T-helper 2 cell treated with Interferon-gamma antibody and Interleukin-4, amounts not matched to agents 5 μg/mL and 100 μg/mL, for 36 hours (primary cell): Measurements from ENCODE around the gene ZCCHC7.
"Not testable (repeated sequence)": the region's sequence is repeated elsewhere in the genome, so short reads cannot be mapped to it uniquely, and the experiment has no call there.

Experiments used
- DNase-seq: peaks from one replicate; pipeline ENCODE4 v3.0.0; 2021; ENCODE audit warnings: low spot score
- H3K27ac Mint-ChIP-seq: one replicate; pipeline ENCODE4 v1.8.0; 2021; ENCODE audit warnings: mild to moderate bottlenecking, mixed read lengths
- H3K27me3 Mint-ChIP-seq: one replicate; pipeline ENCODE4 v1.8.0; 2021; ENCODE audit warnings: low read depth, mixed read lengths
- H3K36me3 Mint-ChIP-seq: one replicate; pipeline ENCODE4 v1.8.0; 2021; ENCODE audit warnings: low read depth, mixed read lengths
- H3K4me1 Mint-ChIP-seq: one replicate; pipeline ENCODE4 v1.8.0; 2021; ENCODE audit warnings: low read depth, mixed read lengths
- H3K4me3 Mint-ChIP-seq: one replicate; pipeline ENCODE4 v1.8.0; 2022; ENCODE audit warnings: mild to moderate bottlenecking, moderate library complexity, mixed read lengths
- H3K9me3 Mint-ChIP-seq: one replicate; pipeline ENCODE4 v1.8.0; 2021; ENCODE audit warnings: mixed read lengths

The ZCCHC7 gene

DNA sequence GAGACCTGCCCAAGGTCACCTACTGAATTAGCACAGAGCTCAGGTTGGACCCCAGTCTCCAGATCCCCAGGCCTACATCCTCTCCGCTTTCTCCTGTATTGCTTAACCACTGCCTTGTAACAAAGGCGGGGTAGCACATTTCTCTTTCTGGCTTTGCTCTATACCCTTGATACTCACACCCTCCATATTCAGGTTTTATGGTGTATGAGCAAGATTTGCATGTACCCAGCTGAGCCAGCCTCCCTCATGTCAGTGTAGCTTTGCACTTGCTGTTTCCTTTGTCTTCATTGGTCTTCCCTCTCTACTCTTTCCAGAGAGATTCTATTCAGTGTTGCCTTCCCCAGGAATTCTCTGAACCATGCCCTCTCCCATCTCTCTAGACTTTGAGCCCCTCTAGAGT, 19.6 kb upstream of the ZCCHC7 start:
- Mint-ChIP-seq H3K4me3 (no peak overlapping the region), H3K27ac (no peak overlapping the region), H3K4me1 (peaks cover 4% of the 10 kb centered on the region), H3K9me3 (no peaks in the 10 kb centered on the region), H3K36me3 (no peaks in the 10 kb centered on the region), H3K27me3 (peaks cover 2% of the 10 kb centered on the region)
- DNase-seq, result no peak

DNA sequence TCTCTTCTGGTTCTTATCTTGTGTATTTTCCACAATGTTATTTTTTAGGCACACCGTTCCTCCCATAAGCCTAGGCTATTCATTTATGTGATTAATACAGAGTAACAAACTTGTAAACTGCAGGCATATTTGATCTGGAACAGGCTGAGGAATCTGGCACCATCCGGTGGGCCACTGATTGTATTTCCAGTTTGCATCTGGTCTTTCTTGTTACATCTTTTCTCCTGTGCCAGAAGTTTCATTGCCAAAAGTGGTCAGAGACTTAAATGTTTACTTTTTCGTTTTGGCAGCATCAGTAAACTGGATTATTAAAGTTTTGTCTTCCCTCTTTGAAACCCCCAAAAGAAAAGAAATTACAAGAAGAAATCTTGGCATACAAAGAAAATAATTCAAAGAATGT, 17.9 kb upstream of the ZCCHC7 start:
- Mint-ChIP-seq H3K4me3 (no peak overlapping the region), H3K9me3 (peaks cover 2% of the 10 kb centered on the region), H3K27me3 (no peaks in the 10 kb centered on the region), H3K4me1 (peaks cover 9% of the 10 kb centered on the region), H3K27ac (no peak overlapping the region), H3K36me3 (no peaks in the 10 kb centered on the region)
- DNase-seq, result no peak

DNA sequence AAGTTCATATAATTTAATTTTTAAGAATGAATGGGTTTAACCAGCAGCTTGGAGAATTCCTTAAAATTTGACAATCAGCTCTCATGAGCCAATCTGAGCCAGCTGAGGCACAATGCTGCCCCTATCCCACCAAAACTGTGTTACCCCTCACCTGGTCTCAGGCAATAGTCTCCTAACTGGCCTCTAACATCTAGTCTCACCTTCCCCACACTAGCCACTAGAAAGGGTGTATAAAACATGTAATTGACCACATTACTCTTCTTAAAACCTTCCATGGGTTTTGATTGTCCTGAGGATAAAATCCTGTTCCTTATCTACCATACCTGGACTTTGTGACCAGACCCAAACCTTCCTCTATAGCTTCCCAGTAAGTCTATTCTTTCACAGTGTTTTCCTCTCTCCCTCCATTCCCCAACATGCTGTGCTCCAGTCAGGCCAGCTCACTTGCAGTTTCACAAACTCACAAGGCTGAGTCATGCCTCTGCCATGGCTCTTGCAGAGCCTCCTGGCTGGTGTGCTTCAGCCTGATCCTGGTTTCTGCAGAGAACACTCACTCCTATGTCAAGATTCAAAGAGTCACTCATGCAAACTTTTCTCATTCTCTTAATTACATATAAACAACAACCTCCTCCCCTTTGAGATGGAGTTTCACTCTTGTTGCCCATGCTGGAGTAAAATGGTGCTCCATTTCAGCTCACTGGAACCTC, 16.0 kb upstream of the ZCCHC7 start:
- peaks cover 1% of the 10 kb centered on the region for H3K36me3 Mint-ChIP-seq
- H3K4me3 Mint-ChIP-seq, result no peak overlapping the region
- peaks cover 8% of the 10 kb centered on the region for H3K9me3 Mint-ChIP-seq
- peaks cover 9% of the 10 kb centered on the region for H3K27me3 Mint-ChIP-seq
- H3K27ac Mint-ChIP-seq, result peak overlapping the region; percentile 0
- peak; percentile 13 for DNase-seq
- H3K4me1 Mint-ChIP-seq, result peaks cover 15% of the 10 kb centered on the region

DNA sequence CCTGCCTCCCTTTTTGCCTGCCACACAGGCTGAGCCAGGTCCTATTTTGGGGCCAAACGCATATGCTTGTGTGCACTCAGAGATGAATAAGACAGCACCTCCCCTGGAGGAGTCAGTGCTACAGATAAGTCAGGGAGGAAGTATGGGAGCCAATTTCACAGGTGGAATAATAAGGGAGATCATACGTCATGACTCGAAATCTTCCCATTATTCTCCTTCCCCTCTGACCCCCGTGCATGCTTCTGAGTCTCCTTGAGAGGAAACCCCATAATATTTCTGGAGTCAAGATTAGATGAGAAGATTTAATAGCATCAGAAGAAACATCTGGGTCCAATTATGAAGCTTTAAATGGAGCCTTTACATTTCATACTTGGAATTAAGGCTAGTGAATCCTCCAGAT, 15.1 kb upstream of the ZCCHC7 start:
- no peak for DNase-seq
- Mint-ChIP-seq H3K4me1 (peaks cover 15% of the 10 kb centered on the region), H3K4me3 (no peak overlapping the region), H3K36me3 (peaks cover 1% of the 10 kb centered on the region), H3K27ac (no peak overlapping the region), H3K27me3 (peaks cover 9% of the 10 kb centered on the region), H3K9me3 (peaks cover 8% of the 10 kb centered on the region)

DNA sequence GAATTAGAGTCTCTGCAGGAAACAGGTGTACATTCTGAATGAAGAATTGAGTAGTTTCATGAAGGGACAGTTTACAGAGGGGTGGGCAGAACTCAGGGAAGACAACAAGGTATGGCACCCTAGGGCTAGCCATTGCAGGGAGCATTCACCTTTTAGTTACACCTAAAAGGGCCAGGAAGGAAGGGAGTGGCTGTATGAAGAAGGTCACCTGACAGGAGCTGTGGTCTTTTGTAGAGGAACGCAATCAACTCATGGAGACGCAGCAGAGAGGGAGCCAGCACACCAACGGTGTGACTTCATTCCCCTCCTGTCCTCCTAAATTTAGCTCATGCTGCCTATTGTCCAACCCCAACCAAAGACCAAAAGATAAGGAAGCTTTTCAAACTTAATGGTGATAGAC, 12.7 kb upstream of the ZCCHC7 start:
- Mint-ChIP-seq H3K4me1 (peaks cover 17% of the 10 kb centered on the region), H3K4me3 (peak overlapping the region; percentile 53), H3K27ac (peak overlapping the region; percentile 47), H3K36me3 (peaks cover 1% of the 10 kb centered on the region), H3K9me3 (peaks cover 8% of the 10 kb centered on the region), H3K27me3 (peaks cover 17% of the 10 kb centered on the region)
- DNase-seq, result no peak

DNA sequence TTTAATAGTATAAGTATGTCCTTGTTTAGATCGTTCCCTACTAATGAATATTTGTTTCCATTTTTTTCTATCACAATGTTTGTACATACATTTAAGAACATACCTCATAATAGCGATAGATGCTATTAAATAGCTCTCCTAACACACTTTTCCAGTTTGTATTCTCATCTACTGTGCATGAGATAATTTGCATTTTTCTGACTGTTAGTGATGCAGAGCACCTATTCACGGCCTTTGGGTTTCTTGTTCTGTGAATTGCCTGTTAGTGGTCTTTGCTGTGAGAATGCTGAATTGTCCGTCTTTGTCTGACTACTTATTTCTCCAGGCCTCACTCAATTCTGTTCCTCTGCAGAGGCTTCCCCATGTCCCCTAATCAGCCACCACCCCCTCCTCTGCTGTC, 5.9 kb upstream of the ZCCHC7 start:
- DNase-seq, H3K4me3 Mint-ChIP-seq, H3K27ac Mint-ChIP-seq, H3K36me3 Mint-ChIP-seq, H3K4me1 Mint-ChIP-seq, H3K9me3 Mint-ChIP-seq: not testable (repeated sequence)
- peaks cover 15% of the 10 kb centered on the region for H3K27me3 Mint-ChIP-seq

DNA sequence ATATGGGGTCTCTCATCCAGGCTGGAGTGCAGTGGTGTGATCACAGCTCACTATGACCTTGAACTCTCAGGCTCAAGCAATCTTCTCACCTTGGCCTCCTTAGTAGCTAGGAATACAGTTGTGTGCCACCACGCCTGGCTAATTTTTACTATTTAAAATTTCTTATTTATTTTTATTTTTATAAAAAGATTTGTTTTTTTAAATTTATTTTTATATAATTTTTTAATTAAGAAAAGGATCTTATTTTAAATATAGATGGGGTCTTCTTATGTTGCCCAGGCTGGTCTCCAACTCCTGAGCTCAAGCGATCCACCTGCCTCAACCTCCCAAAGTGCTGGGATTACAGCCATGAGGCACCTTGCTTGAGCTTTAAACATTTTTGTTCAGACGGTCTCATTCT, 2.4 kb upstream of the ZCCHC7 start:
- H3K36me3 Mint-ChIP-seq, result peaks cover 7% of the 10 kb centered on the region
- H3K9me3 Mint-ChIP-seq, result peaks cover 5% of the 10 kb centered on the region
- no peak overlapping the region for H3K27ac Mint-ChIP-seq
- peaks cover 5% of the 10 kb centered on the region for H3K27me3 Mint-ChIP-seq
- no peak for DNase-seq
- H3K4me1 Mint-ChIP-seq, result peaks cover 14% of the 10 kb centered on the region
- H3K4me3 Mint-ChIP-seq, result no peak overlapping the region

DNA sequence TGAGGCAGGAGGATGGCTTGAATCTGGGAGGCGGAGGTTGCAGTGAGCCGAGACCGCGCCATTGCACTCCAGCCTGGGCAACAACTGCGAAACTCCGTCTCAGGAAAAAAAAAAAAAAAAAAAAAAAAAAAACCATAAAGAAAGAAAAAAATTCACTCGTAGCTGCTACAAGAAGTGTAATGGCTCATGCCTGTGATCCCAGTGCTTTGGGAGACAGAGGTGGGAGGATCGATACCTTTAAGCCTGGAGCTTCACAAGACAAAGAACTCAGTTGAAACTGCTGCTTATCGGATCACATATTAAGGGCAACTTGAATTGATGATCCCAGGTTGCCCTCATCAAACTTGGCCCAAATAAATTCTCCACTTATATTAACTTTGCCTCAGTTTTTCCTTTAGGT, 1.0 kb upstream of the ZCCHC7 start:
- peaks cover 19% of the 10 kb centered on the region for H3K4me1 Mint-ChIP-seq
- no peak overlapping the region for H3K27ac Mint-ChIP-seq
- H3K9me3 Mint-ChIP-seq, result peaks cover 5% of the 10 kb centered on the region
- no peaks in the 10 kb centered on the region for H3K27me3 Mint-ChIP-seq
- no peak for DNase-seq
- H3K36me3 Mint-ChIP-seq, result peaks cover 7% of the 10 kb centered on the region
- H3K4me3 Mint-ChIP-seq, result no peak overlapping the region

DNA sequence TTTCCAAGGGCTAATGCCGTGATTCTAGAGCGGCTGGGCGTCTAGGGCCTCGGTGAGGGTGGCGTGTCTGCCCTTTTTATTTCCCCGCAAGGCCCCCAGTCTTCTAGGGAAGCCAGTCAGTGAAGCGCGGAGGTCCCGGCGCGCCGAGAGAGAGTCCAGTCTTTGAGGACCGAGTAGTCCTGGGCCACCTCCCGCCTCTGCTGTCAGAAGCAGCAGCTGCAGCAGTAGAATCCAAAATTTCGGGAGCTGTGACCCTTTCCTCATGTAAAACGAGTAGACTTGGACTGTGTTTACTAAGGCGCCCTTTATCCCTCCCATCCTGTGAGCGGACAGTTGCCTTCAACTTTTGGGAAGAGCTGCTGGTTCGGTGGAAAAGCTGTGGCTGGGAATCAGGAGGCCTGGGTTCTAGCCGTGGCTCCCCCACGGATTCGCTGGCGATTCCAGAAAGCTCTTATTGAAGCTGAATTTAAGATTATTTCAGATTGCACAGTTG, 515 bp downstream of the ZCCHC7 start:
- Mint-ChIP-seq H3K4me3 (peak overlapping the region; percentile 96), H3K4me1 (peaks cover 20% of the 10 kb centered on the region), H3K27ac (peak overlapping the region; percentile 96), H3K36me3 (peaks cover 11% of the 10 kb centered on the region)
- H3K27me3 Mint-ChIP-seq, DNase-seq, H3K9me3 Mint-ChIP-seq: not testable (repeated sequence)

DNA sequence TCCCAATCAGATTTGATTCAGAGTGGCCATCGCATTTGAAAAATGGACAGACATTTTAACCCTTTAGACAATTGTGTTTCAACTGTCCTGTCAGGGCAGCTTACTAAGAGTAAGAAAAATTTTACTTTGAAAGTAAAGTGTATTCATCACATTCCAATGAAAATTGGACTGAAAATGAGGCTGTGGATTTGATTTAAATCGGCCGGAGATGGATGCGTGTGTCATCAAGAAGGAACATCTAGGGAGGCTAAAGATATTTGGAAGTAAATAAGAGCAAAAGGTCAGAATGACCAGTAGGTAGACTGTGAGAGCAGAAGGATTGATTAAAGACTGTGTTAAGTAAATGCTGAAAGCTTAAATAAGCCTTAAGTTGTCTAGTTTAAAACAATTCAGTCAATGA, 1.5 kb downstream of the ZCCHC7 start:
- peak overlapping the region; percentile 48 for H3K27ac Mint-ChIP-seq
- no peaks in the 10 kb centered on the region for H3K27me3 Mint-ChIP-seq
- no peak for DNase-seq
- peaks cover 11% of the 10 kb centered on the region for H3K36me3 Mint-ChIP-seq
- peak overlapping the region; percentile 96 for H3K4me3 Mint-ChIP-seq
- H3K4me1 Mint-ChIP-seq, result peaks cover 20% of the 10 kb centered on the region
- H3K9me3 Mint-ChIP-seq, result peaks cover 5% of the 10 kb centered on the region

DNA sequence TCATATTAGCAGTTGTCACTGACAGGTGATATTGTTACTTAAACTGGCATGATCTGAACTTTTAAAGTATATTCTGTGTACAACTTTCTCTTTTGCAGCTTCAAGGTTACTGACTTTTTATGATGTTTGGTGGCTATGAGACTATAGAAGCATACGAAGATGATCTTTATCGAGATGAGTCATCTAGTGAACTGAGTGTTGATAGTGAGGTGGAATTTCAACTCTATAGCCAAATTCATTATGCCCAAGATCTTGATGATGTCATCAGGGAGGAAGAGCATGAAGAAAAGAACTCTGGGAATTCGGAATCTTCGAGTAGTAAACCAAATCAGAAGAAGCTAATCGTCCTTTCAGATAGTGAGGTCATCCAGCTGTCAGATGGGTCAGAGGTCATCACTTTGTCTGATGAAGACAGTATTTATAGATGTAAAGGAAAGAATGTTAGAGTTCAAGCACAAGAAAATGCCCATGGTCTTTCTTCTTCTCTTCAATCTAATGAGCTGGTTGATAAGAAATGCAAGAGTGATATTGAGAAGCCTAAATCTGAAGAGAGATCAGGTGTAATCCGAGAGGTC, 5.9 kb downstream of the ZCCHC7 start:
- no peaks in the 10 kb centered on the region for H3K9me3 Mint-ChIP-seq
- H3K4me1 Mint-ChIP-seq, result peaks cover 17% of the 10 kb centered on the region
- no peaks in the 10 kb centered on the region for H3K27me3 Mint-ChIP-seq
- H3K36me3 Mint-ChIP-seq, result peaks cover 15% of the 10 kb centered on the region
- H3K27ac Mint-ChIP-seq, result no peak overlapping the region
- DNase-seq, result no peak
- H3K4me3 Mint-ChIP-seq, result no peak overlapping the region

DNA sequence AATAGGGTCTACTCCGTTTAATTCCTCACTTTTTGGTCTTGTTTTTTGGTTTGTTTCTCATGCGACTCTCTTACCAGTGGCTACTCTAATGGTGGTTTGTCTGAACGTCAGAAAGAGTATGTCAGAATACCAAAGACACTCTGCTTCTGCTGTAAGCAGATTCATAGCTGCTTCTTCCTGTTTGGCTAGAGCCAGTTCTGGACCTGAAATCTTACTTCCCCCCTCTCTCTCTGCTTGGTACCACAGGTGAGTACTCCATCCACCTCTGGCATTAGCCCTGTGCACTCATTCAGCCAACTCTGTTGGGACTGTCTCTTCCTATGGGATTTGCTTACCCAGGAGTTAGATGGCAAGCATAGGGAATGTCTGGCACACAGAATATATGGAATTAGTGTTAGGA, 6.6 kb downstream of the ZCCHC7 start:
- H3K4me3 Mint-ChIP-seq, result no peak overlapping the region
- H3K36me3 Mint-ChIP-seq, result peaks cover 18% of the 10 kb centered on the region
- DNase-seq, result no peak
- no peak overlapping the region for H3K27ac Mint-ChIP-seq
- peaks cover 13% of the 10 kb centered on the region for H3K4me1 Mint-ChIP-seq
- no peaks in the 10 kb centered on the region for H3K27me3 Mint-ChIP-seq
- no peaks in the 10 kb centered on the region for H3K9me3 Mint-ChIP-seq

DNA sequence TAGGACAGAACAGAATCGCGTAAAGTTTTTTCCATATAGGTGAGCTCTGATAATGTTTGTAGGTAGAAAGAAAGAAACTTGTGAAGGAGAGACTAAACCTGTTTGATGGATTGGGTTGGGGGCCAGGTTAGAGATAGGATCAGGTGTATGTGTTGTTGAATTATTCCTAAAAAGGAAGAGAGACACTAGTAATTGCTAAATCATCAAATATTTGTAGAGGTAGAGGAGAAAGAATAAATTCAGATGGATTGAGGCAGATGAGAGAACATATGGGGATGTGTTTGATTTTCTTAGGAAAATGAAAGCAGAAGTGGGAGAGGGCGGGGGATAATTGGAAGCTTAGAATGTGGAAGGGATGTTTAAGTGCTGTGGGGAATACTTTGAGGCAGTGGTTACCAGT, 7.7 kb downstream of the ZCCHC7 start:
- H3K36me3 Mint-ChIP-seq, result peaks cover 25% of the 10 kb centered on the region
- no peaks in the 10 kb centered on the region for H3K9me3 Mint-ChIP-seq
- H3K27me3 Mint-ChIP-seq, result no peaks in the 10 kb centered on the region
- no peak for DNase-seq
- H3K4me3 Mint-ChIP-seq, result no peak overlapping the region
- H3K27ac Mint-ChIP-seq, result no peak overlapping the region
- peaks cover 10% of the 10 kb centered on the region for H3K4me1 Mint-ChIP-seq

DNA sequence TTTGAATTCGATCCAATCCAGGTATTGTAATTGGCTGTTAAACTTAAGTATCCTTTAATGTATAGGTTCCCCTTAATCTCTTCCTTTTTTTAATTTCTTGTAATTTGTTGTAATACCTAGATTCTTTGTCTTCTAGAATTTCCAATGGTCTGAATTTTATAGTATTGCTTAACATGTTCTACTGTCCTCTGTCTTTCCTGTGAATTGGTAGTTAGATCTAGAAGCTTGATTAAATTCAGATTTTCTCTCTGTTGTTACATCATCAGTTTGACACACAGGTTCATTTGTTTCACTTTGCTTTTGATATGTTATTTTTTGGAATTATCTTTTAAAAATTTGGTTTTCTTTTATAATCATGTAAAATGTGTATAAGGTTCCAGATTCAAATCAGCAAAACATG, 13.8 kb downstream of the ZCCHC7 start:
- H3K27me3 Mint-ChIP-seq, result no peaks in the 10 kb centered on the region

DNA sequence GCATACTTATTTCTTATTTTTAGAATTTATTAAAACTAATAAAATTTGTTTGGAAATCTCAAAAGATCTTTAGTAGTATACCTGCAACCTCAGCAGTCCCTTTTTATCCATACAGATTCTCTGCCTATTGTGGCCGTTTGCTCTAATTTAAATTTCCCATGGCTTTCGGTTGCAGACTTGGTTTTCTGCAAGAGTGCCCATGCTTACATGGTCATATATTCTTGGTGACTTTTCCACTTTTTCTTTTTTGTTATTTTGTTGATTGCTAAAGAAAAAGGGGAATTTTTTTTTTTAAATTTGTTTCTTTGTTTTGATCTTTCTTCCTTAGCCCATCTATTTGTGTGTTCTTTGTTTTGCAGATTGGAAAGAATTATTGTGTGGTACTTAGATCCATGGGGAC, 20.6 kb downstream of the ZCCHC7 start:
- Mint-ChIP-seq H3K36me3 (peaks cover 42% of the 10 kb centered on the region), H3K4me3 (no peak overlapping the region), H3K27me3 (no peaks in the 10 kb centered on the region), H3K9me3 (no peaks in the 10 kb centered on the region), H3K4me1 (peaks cover 27% of the 10 kb centered on the region), H3K27ac (no peak overlapping the region)
- DNase-seq, result no peak

More for the DNA sequence above, 13.8 kb downstream of the ZCCHC7 start:
- Mint-ChIP-seq H3K4me3 (no peak overlapping the region), H3K9me3 (no peaks in the 10 kb centered on the region), H3K4me1 (peaks cover 26% of the 10 kb centered on the region), H3K27ac (no peak overlapping the region), H3K36me3 (peaks cover 53% of the 10 kb centered on the region)
- no peak for DNase-seq
